ENCODE data around the gene KLF3.

KLF3 gene

DNA sequence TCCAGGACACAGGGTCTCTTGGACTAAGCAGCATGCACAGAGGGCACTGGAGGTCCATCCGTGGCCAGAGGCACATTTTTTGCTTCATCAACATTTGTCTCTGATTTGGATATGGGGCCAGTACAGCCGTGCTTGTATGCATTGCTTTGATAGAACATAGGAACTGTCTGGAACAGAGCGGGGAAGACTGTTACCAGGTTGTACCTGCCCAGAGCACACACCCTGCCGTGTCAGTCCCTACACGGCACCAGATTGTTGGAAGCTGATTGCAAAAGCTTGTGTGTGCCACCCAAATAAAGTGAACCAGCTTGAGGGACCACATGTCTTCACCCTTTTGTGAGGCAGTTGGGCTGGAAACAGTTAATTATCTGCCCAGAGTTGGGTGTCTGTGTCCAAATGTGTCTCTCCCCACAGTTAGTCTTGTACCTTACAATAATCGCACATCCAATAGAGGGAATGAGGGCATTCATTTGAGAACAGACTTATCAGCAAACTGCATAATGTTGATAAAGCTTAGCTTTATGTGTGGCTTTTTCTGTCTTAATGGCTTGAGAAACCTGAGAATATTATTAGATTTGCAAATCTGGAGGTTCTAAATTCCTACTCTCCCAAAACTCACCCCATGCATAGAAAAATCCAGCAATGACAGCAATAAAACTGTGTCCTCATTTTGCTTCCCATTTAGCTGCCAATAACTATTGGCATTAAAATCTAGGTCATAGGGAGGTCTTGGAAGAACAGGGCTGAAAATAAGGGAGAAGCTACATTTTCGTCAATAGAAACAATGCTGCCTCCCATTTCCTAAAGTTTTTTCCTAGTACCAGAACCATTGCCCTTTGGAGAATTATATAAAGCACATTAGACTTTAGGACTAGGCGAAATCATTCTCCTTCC is 21.2 kb downstream of the KLF3 start:
- H3K36me3 ChIP-seq (ENCODE audit: insufficient read depth, low read length) = peaks cover 29% of the 10 kb centered on the region
- no peak overlapping the region for H3K4me3 ChIP-seq (ENCODE audit: low read depth, low read length)
- H3K79me2 ChIP-seq (ENCODE audit: control insufficient read depth, insufficient read depth, low read length, unreplicated experiment) = peaks cover 43% of the 10 kb centered on the region
- H3K27ac ChIP-seq (ENCODE audit: low read depth, low read length) = no peak overlapping the region
- peaks cover 17% of the 10 kb centered on the region for H3K4me1 ChIP-seq (ENCODE audit: control insufficient read depth, insufficient read depth, low read length, unreplicated experiment)
- H2AFZ ChIP-seq (ENCODE audit: low read length, unreplicated experiment) = no peak overlapping the region
- no peaks in the 10 kb centered on the region for H3K27me3 ChIP-seq (ENCODE audit: insufficient read depth, low read length)

DNA sequence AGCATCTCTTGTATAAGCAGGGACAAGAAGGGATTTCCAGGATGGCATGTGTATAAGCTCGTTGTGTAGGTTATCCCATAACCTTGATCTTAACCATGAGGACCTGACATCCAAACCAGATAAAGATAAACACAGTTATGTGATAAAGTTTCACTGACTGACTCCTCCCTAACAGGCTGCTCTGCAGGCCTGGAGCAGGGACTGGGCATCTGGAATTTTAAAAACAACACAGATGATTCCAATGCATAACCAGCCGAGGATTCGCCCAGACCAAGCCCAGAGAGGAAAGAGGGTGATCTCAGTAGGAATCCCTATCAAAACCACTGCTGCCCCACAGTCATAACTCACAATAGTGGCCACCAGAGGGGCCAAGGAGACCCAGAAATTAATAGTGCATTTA is 22.7 kb downstream of the KLF3 start:
- H3K36me3 ChIP-seq (ENCODE audit: insufficient read depth, low read length) = peaks cover 32% of the 10 kb centered on the region
- H3K4me1 ChIP-seq (ENCODE audit: control insufficient read depth, insufficient read depth, low read length, unreplicated experiment) = peaks cover 16% of the 10 kb centered on the region
- H3K27ac ChIP-seq (ENCODE audit: low read depth, low read length) = no peak overlapping the region
- peaks cover 36% of the 10 kb centered on the region for H3K79me2 ChIP-seq (ENCODE audit: control insufficient read depth, insufficient read depth, low read length, unreplicated experiment)
- no peak overlapping the region for H3K4me3 ChIP-seq (ENCODE audit: low read depth, low read length)
- H3K27me3 ChIP-seq (ENCODE audit: insufficient read depth, low read length) = no peaks in the 10 kb centered on the region
- no peak overlapping the region for H2AFZ ChIP-seq (ENCODE audit: low read length, unreplicated experiment)

DNA sequence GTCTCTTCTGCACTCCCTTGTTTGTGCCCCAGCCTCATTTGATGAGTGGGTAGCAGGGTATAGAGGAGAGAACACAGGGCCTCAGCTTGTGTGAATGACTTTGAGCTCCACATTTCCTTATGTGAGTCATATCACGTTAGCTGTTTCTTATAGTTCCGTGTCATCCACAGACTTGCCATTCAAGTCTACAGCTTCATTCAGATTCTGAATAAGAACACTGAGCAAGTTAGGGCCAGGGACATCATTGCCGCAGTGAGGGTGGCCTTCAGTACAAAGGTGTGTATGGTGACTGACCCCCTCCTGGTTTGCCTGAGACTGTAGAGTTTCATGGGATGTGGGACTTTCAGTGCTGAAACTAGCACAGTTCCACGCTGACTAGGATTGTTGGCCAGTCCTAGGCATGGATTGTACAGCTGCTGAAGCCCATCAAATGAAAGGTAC is 23.6 kb downstream of the KLF3 start:
- Histone ChIP-seq H2AFZ (ENCODE audit: low read length, unreplicated experiment) (no peak overlapping the region), H3K36me3 (ENCODE audit: insufficient read depth, low read length) (peaks cover 30% of the 10 kb centered on the region), H3K79me2 (ENCODE audit: control insufficient read depth, insufficient read depth, low read length, unreplicated experiment) (peaks cover 31% of the 10 kb centered on the region), H3K27me3 (ENCODE audit: insufficient read depth, low read length) (no peaks in the 10 kb centered on the region), H3K27ac (ENCODE audit: low read depth, low read length) (no peak overlapping the region), H3K4me1 (ENCODE audit: control insufficient read depth, insufficient read depth, low read length, unreplicated experiment) (peaks cover 15% of the 10 kb centered on the region), H3K4me3 (ENCODE audit: low read depth, low read length) (no peak overlapping the region)

DNA sequence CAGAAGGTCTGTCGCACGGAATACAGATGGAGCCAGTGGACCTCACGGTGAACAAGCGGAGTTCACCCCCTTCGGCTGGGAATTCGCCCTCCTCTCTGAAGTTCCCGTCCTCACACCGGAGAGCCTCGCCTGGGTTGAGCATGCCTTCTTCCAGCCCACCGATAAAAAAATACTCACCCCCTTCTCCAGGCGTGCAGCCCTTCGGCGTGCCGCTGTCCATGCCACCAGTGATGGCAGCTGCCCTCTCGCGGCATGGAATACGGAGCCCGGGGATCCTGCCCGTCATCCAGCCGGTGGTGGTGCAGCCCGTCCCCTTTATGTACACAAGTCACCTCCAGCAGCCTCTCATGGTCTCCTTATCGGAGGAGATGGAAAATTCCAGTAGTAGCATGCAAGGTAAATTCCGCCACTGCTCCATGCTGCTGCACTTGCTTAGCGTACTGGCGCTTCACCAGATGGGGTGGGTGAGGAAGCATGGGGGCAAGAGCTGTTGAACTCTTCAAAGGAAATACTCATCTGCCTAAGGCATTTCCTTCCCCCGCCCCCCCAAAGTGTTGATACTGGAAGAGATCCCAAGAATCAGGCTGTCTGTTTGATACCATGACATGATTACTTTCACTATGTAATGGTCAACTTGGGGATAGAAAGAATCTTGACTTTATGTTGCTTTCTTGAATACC is 24.8 kb downstream of the KLF3 start:
- H3K4me1 ChIP-seq (ENCODE audit: control insufficient read depth, insufficient read depth, low read length, unreplicated experiment) = peaks cover 15% of the 10 kb centered on the region
- no peaks in the 10 kb centered on the region for H3K27me3 ChIP-seq (ENCODE audit: insufficient read depth, low read length)
- no peak overlapping the region for H3K4me3 ChIP-seq (ENCODE audit: low read depth, low read length)
- no peak overlapping the region for H2AFZ ChIP-seq (ENCODE audit: low read length, unreplicated experiment)
- peaks cover 24% of the 10 kb centered on the region for H3K79me2 ChIP-seq (ENCODE audit: control insufficient read depth, insufficient read depth, low read length, unreplicated experiment)
- no peak overlapping the region for H3K27ac ChIP-seq (ENCODE audit: low read depth, low read length)
- H3K36me3 ChIP-seq (ENCODE audit: insufficient read depth, low read length) = peaks cover 30% of the 10 kb centered on the region

DNA sequence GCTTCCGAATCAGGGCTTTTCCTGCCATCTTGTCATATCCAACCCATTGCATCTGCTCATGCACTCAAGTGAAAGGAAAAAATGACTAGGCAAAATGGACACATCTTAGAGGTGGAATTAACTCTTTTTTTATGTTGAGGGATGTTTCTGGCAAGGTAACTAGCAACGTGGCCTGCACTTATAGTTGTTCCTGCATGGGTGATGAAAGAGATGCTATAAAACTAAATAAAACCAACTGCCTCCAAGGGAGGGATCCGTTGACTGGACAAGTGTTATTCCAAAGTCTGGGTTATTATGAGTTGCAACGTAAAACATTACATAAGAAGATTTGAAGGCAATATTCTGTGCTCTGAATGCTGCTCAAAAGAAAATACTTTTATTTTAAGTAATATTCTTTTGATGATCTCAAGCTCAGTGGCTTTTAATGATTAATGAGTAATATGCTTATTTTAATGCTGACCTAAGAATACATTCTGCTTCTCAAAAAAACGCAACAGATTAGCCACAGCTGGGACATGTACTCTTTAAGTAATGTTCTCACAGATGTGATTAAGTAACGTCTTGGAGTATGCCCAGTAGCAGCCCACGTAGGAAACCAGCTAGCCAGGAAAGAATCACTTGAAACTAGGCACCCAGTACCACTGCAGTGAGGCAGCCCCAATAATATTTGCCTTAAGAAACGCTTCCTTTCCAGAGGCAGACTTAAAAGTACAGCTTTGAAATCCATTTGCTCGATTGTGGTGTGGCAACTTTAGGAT is 27.4 kb downstream of the KLF3 start:
- peaks cover 11% of the 10 kb centered on the region for H3K79me2 ChIP-seq (ENCODE audit: control insufficient read depth, insufficient read depth, low read length, unreplicated experiment)
- peaks cover 51% of the 10 kb centered on the region for H3K36me3 ChIP-seq (ENCODE audit: insufficient read depth, low read length)
- H3K4me3 ChIP-seq (ENCODE audit: low read depth, low read length) = no peak overlapping the region
- H2AFZ ChIP-seq (ENCODE audit: low read length, unreplicated experiment) = no peak overlapping the region
- H3K4me1 ChIP-seq (ENCODE audit: control insufficient read depth, insufficient read depth, low read length, unreplicated experiment) = peaks cover 15% of the 10 kb centered on the region
- H3K27ac ChIP-seq (ENCODE audit: low read depth, low read length) = no peak overlapping the region
- H3K27me3 ChIP-seq (ENCODE audit: insufficient read depth, low read length) = no peaks in the 10 kb centered on the region

DNA sequence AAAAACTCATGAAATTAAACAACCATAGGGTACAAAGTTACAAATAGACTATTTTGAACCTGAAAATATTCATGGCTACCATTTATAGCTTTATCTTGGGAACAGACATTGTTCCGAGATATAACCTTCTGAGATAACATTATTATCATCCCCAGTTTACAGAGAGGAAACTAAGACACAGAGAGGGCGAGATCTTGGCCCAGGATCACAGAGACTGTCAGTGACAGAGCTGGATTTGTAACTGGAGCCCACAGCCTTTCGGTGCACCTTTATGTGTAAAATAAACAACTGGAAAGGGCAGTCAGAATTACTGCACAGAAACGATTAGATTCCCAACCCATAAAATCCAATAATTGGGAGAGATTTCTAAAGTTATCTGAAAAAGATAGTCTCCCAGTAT is 28.4 kb downstream of the KLF3 start:
- Histone ChIP-seq H3K27ac (ENCODE audit: low read depth, low read length) (no peak overlapping the region), H3K27me3 (ENCODE audit: insufficient read depth, low read length) (no peaks in the 10 kb centered on the region), H3K36me3 (ENCODE audit: insufficient read depth, low read length) (peaks cover 59% of the 10 kb centered on the region), H2AFZ (ENCODE audit: low read length, unreplicated experiment) (no peak overlapping the region), H3K4me3 (ENCODE audit: low read depth, low read length) (no peak overlapping the region), H3K4me1 (ENCODE audit: control insufficient read depth, insufficient read depth, low read length, unreplicated experiment) (peaks cover 13% of the 10 kb centered on the region), H3K79me2 (ENCODE audit: control insufficient read depth, insufficient read depth, low read length, unreplicated experiment) (peaks cover 5% of the 10 kb centered on the region)

DNA sequence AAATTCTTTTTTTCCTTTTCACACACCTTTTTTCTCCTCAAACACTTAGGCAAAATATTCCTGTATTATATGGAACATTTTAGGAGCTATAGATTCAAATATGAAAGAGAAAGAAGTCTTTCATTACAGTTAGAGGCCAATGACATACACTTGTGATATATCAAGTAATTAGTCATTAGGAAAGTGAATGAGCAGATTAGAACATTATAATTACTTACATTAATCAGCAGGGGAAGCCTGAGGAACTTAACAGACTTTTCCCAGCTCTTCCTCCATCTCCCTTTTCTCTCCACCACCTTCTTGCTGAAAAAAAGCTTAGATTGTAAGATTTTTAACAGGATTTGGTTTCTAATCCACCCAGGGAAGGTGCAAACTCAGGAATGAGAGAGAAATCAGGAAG is 29.6 kb downstream of the KLF3 start:
- H3K4me3 ChIP-seq (ENCODE audit: low read depth, low read length) = no peak overlapping the region
- H3K36me3 ChIP-seq (ENCODE audit: insufficient read depth, low read length) = peaks cover 64% of the 10 kb centered on the region
- peaks cover 12% of the 10 kb centered on the region for H3K4me1 ChIP-seq (ENCODE audit: control insufficient read depth, insufficient read depth, low read length, unreplicated experiment)
- peaks cover 3% of the 10 kb centered on the region for H3K79me2 ChIP-seq (ENCODE audit: control insufficient read depth, insufficient read depth, low read length, unreplicated experiment)
- no peak overlapping the region for H2AFZ ChIP-seq (ENCODE audit: low read length, unreplicated experiment)
- no peaks in the 10 kb centered on the region for H3K27me3 ChIP-seq (ENCODE audit: insufficient read depth, low read length)
- no peak overlapping the region for H3K27ac ChIP-seq (ENCODE audit: low read depth, low read length)

DNA sequence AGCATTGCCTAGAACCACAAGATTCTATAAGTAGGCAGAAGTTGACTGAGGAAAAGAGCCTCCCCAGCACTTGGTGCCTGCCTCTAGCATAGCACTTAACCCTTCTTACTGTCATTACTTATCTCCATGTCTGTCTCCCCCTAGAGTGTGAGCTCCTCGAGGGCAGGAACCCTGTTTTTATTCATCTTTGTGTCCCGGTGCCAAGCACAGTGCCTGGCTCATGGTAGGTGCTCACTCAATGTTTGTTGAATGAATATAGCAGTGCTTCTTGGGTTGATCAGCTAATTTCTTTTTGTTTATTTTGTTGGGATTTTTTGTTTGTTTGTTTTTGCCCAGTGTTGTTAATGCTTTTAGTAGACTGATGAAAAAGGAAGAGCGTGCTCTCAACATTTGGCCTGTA is 30.3 kb downstream of the KLF3 start:
- Histone ChIP-seq H3K36me3 (ENCODE audit: insufficient read depth, low read length) (peaks cover 56% of the 10 kb centered on the region), H3K4me3 (ENCODE audit: low read depth, low read length) (no peak overlapping the region), H3K4me1 (ENCODE audit: control insufficient read depth, insufficient read depth, low read length, unreplicated experiment) (peaks cover 6% of the 10 kb centered on the region), H3K27ac (ENCODE audit: low read depth, low read length) (no peak overlapping the region), H3K27me3 (ENCODE audit: insufficient read depth, low read length) (no peaks in the 10 kb centered on the region), H2AFZ (ENCODE audit: low read length, unreplicated experiment) (no peak overlapping the region), H3K79me2 (ENCODE audit: control insufficient read depth, insufficient read depth, low read length, unreplicated experiment) (no peaks in the 10 kb centered on the region)

DNA sequence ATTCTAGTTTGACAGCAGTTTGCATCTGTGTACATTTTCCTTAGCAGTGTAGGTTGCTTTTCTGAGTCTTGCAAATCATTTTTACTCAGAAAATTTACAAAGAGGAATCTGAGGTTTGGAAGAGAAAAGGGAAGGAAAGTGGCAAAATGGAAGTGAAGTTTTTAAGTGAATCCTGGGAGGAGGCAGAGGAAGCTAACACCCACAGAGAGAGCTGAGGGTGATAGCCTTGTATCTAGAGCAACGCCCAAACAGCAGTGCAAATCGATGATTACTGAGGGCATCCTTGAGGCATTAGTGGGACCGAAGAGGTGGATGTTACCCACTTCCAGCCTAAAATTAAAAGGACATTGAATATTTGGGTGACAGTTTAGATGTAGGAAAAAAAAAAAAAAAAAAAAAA is 31.8 kb downstream of the KLF3 start:
- Histone ChIP-seq H3K36me3 (ENCODE audit: insufficient read depth, low read length) (peaks cover 42% of the 10 kb centered on the region), H3K27me3 (ENCODE audit: insufficient read depth, low read length) (no peaks in the 10 kb centered on the region), H3K27ac (ENCODE audit: low read depth, low read length) (no peak overlapping the region), H2AFZ (ENCODE audit: low read length, unreplicated experiment) (no peak overlapping the region), H3K4me1 (ENCODE audit: control insufficient read depth, insufficient read depth, low read length, unreplicated experiment) (peaks cover 6% of the 10 kb centered on the region), H3K79me2 (ENCODE audit: control insufficient read depth, insufficient read depth, low read length, unreplicated experiment) (no peaks in the 10 kb centered on the region), H3K4me3 (ENCODE audit: low read depth, low read length) (no peak overlapping the region)

DNA sequence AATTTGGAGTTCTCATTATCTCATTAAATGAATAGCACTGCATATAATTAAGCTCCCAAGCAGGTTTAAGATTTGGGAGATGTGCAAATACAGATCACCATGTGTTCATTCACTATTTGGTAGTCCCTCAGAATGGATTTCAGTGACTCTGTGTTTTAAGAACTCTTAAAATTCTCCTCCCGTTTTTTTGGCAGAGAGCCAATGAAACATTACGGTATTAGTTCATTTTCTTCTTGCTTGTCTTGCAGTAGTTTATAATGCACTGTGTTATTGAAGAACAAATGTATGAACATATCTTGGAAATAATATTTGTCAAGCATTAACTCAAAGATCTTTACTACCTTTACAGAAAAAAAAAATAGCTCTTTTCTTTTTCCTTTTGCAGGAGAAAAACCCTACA is 32.7 kb downstream of the KLF3 start:
- Histone ChIP-seq H3K4me3 (ENCODE audit: low read depth, low read length) (no peak overlapping the region), H3K4me1 (ENCODE audit: control insufficient read depth, insufficient read depth, low read length, unreplicated experiment) (no peaks in the 10 kb centered on the region), H3K27me3 (ENCODE audit: insufficient read depth, low read length) (no peaks in the 10 kb centered on the region), H3K27ac (ENCODE audit: low read depth, low read length) (no peak overlapping the region), H3K36me3 (ENCODE audit: insufficient read depth, low read length) (peaks cover 37% of the 10 kb centered on the region), H3K79me2 (ENCODE audit: control insufficient read depth, insufficient read depth, low read length, unreplicated experiment) (no peaks in the 10 kb centered on the region), H2AFZ (ENCODE audit: low read length, unreplicated experiment) (no peak overlapping the region)
